ENCODE results near the gene FER1L5.

Gene FER1L5

GRCh38 chr2:96730212-96730611 is 87.6 kb downstream of the FER1L5 start:
- H3K4me3 ChIP-seq (ENCODE audit: low read depth, low read length) = no peak overlapping the region
- no peak for TF ChIP-seq CTCF (conservative IDR thresholded peaks at IDR 0.05; ENCODE audit: low read depth, low read length)
- peak; percentile 57 for DNase-seq (ENCODE audit: low read depth)

GRCh38 chr2:96733931-96734330 is 91.4 kb downstream of the FER1L5 start:
- no peak overlapping the region for H3K4me3 ChIP-seq (ENCODE audit: low read depth, low read length)
- no peak for TF ChIP-seq CTCF (conservative IDR thresholded peaks at IDR 0.05; ENCODE audit: low read depth, low read length)
- no peak for DNase-seq (ENCODE audit: low read depth)

GRCh38 chr2:96734880-96735583 is 92.5 kb downstream of the FER1L5 start:
- H3K4me3 ChIP-seq (ENCODE audit: low read depth, low read length) = no peak overlapping the region
- peak; percentile 47 for DNase-seq (ENCODE audit: low read depth)
- TF ChIP-seq CTCF (conservative IDR thresholded peaks at IDR 0.05; ENCODE audit: low read depth, low read length) = no peak

GRCh38 chr2:96737251-96737650 is 94.7 kb downstream of the FER1L5 start:
- no peak overlapping the region for H3K4me3 ChIP-seq (ENCODE audit: low read depth, low read length)
- no peak for DNase-seq (ENCODE audit: low read depth)
- no peak for TF ChIP-seq CTCF (conservative IDR thresholded peaks at IDR 0.05; ENCODE audit: low read depth, low read length)

GRCh38 chr2:96737831-96738230 is 95.3 kb downstream of the FER1L5 start:
- no peak overlapping the region for H3K4me3 ChIP-seq (ENCODE audit: low read depth, low read length)
- no peak for DNase-seq (ENCODE audit: low read depth)
- TF ChIP-seq CTCF (conservative IDR thresholded peaks at IDR 0.05; ENCODE audit: low read depth, low read length) = no peak

- no peak for DNase-seq (ENCODE audit: low read depth)
- peak overlapping the region; percentile 91 for H3K4me3 ChIP-seq (ENCODE audit: low read depth, low read length)
- TF ChIP-seq CTCF (conservative IDR thresholded peaks at IDR 0.05; ENCODE audit: low read depth, low read length) = no peak
These were observed 96.6 kb downstream of the FER1L5 start for GRCh38 chr2:96739076-96739632.
